Spinal cord (tissue), 10 donors: ENCODE results near the gene RELB. TPM values are rescaled to one million over a fixed set of nuclear protein-coding genes. Genes with fewer than 3 reads are reported as not detected.
A peak's percentile ranks its signal among the peaks of the same experiment; 100 is the strongest.

Experiments used
- DNase-seq, 6 donors: peaks; one replicate each; pipeline versions ENCODE4 v3.0.0 to v3.0.0-alpha.2; 2013 to 2015; ENCODE audit warnings: low spot score in 6 of 6, low read depth in 4 of 6
- H3K27ac ChIP-seq: one replicate; pipeline ENCODE4 v1.5.1; 2013; ENCODE audit warnings: low read depth, low read length, control low read depth
- H3K27me3 ChIP-seq: one replicate; pipeline ENCODE4 v1.6.1; 2013; ENCODE audit warnings: low read length; ENCODE audit not compliant: control insufficient read depth, insufficient read depth
- H3K36me3 ChIP-seq: one replicate; pipeline ENCODE4 v1.6.1; 2013; ENCODE audit warnings: low read length; ENCODE audit not compliant: control insufficient read depth, insufficient read depth
- H3K4me1 ChIP-seq: one replicate; pipeline ENCODE4 v1.6.1; 2013; ENCODE audit warnings: low read length; ENCODE audit not compliant: control insufficient read depth, insufficient read depth
- H3K4me3 ChIP-seq: one replicate; pipeline ENCODE4 v1.5.1; 2013; ENCODE audit warnings: low read depth, low read length, control low read depth
- H3K9me3 ChIP-seq: one replicate; pipeline ENCODE4 v1.6.1; 2013; ENCODE audit warnings: low read length; ENCODE audit not compliant: control insufficient read depth, insufficient read depth
- WGBS: methylation state at CpG from one replicate; pipeline ENCODE4 v1.1.5; 2013; ENCODE audit warnings: missing lambda C conversion rate; ENCODE audit not compliant: insufficient coverage; 5-methylcytosine and 5-hydroxymethylcytosine counted together
- polyA plus RNA-seq, 2 donors: library from polyadenylated mRNA; unstranded; fragments of 120-200 nt; gene quantifications; one replicate each; pipeline ENCODE4 v1.2.1, GENCODE V29; 2013; ENCODE audit not compliant: insufficient read length in 2 of 2
- total RNA-seq, 2 donors: library from RNA; depleted of rRNA in 1 of 2; stranded (reverse); fragments of 120-200 nt in 1 of 2; fragments of >200 nt in 1 of 2; gene quantifications; one replicate each; pipeline versions ENCODE4 v1.2.3 to v1.2.4, GENCODE V29; 2013 to 2014
- donor health status: healthy.

RELB gene
- total and polyA plus RNA-seq, 4 donors, result 2.4 to 4.0 (median 3.4) TPM

GRCh38 chr19:45035755-45036154, 34.5 kb downstream of the RELB start:
- Histone ChIP-seq H3K9me3 (no peaks in the 10 kb centered on the region), H3K4me3 (no peak overlapping the region), H3K36me3 (peaks cover 32% of the 10 kb centered on the region), H3K27ac (no peak overlapping the region), H3K27me3 (no peaks in the 10 kb centered on the region), H3K4me1 (peaks cover 22% of the 10 kb centered on the region)
- no peak for DNase-seq
- WGBS, result 94% methylated on average over 6 of the region's 6 CpGs

DNA sequence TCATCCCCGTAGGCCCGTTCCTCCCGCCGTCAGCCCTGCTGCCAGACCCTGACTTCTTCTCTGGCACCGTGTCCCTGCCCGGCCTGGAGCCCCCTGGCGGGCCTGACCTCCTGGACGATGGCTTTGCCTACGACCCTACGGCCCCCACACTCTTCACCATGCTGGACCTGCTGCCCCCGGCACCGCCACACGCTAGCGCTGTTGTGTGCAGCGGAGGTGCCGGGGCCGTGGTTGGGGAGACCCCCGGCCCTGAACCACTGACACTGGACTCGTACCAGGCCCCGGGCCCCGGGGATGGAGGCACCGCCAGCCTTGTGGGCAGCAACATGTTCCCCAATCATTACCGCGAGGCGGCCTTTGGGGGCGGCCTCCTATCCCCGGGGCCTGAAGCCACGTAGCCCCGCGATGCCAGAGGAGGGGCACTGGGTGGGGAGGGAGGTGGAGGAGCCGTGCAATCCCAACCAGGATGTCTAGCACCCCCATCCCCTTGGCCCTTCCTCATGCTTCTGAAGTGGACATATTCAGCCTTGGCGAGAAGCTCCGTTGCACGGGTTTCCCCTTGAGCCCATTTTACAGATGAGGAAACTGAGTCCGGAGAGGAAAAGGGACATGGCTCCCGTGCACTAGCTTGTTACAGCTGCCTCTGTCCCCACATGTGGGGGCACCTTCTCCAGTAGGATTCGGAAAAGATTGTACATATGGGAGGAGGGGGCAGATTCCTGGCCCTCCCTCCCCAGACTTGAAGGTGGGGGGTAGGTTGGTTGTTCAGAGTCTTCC, 36.3 kb downstream of the RELB start:
- Histone ChIP-seq H3K4me3 (no peak overlapping the region), H3K9me3 (no peaks in the 10 kb centered on the region), H3K27ac (no peak overlapping the region), H3K36me3 (peaks cover 44% of the 10 kb centered on the region), H3K27me3 (no peaks in the 10 kb centered on the region), H3K4me1 (peaks cover 23% of the 10 kb centered on the region)
- no peak for DNase-seq
- WGBS, result 88% methylated on average over 30 of the region's 37 CpGs

DNA sequence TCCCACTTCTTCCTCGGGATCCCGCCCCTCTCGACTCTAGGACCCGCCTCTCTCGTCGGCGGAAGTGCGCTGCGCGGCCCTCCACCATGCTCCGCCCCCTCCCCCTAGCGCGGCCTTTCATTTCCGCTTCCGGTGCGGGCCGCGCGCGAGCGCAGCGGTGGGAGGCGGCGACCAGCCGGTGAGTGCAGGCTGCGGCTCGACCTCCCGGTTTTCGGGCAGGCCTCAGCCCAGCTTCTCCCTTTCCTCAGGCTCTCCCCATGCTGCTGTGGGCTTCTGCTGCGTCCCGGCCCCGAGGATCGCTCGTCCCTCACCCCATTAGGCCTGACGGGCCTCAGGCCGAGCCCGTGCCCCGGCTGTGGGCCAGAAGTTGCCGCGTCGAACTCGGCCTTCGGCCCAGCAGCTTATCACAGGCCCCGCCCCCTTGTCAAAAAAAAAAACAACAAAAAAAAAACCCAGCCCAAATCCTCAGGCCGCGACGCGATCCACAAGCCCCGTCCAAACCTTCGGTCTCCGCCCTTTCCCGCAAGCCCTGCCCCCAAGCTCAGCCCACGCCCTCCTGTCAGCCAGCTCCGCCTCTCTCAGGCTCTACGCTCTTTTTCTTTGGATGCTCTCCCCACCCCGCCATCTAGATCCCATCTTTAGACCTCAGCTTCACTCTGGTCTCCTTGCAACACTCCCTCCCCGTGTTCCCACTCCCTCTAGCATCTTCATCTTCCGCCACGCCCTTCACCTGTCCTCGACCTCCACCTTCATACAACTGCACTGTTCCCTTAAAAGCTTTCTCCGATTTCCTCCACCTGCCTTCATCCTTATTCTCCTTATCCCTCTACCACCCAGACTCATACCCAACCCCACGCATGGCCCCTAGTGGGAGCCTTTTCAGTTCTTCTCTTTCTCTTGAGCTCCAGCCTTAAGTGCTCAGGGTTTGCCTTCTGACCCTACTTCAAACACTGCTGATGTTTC, 37.9 kb downstream of the RELB start, which contains the start of gene CLASRP:
Gene CLASRP (plus strand): TSS at position 115 of the 963 bp plus-strand sequence. CDS start 1,168 bp downstream, outside the sequence.
- H3K9me3 ChIP-seq, result no peaks in the 10 kb centered on the region
- peak within 1 kb of the TSS; percentile 91 for H3K27ac ChIP-seq
- H3K27me3 ChIP-seq, result no peaks in the 10 kb centered on the region
- 2% methylated on average over 62 of the region's 62 CpGs for WGBS
- peaks cover 48% of the 10 kb centered on the region for H3K36me3 ChIP-seq
- peak; percentile 75 to 97 (median 84) for DNase-seq
- peak within 1 kb of the TSS; percentile 89 for H3K4me3 ChIP-seq
- peaks cover 23% of the 10 kb centered on the region for H3K4me1 ChIP-seq

- DNase-seq, result no peak
- Histone ChIP-seq H3K9me3 (no peaks in the 10 kb centered on the region), H3K27me3 (no peaks in the 10 kb centered on the region), H3K4me1 (peaks cover 32% of the 10 kb centered on the region), H3K36me3 (peaks cover 56% of the 10 kb centered on the region), H3K27ac (no peak overlapping the region), H3K4me3 (peak overlapping the region; percentile 89)
- 88% methylated on average over 13 of the region's 19 CpGs for WGBS
Measured at GRCh38 chr19:45040059-45040771, 39.0 kb downstream of the RELB start.

- no peak for DNase-seq
- H3K27ac ChIP-seq, result no peak overlapping the region
- peaks cover 52% of the 10 kb centered on the region for H3K36me3 ChIP-seq
- 96% methylated on average over 2 of the region's 6 CpGs for WGBS
- no peaks in the 10 kb centered on the region for H3K9me3 ChIP-seq
- H3K4me3 ChIP-seq, result no peak overlapping the region
- H3K27me3 ChIP-seq, result no peaks in the 10 kb centered on the region
- peaks cover 41% of the 10 kb centered on the region for H3K4me1 ChIP-seq
Measured at GRCh38 chr19:45041125-45041524, 39.9 kb downstream of the RELB start.

GRCh38 chr19:45045671-45046353, 44.5 kb downstream of the RELB start:
- peak in 5 of 6 donors; percentile 57 to 88 (median 77) for DNase-seq
- Histone ChIP-seq H3K9me3 (no peaks in the 10 kb centered on the region), H3K4me3 (no peak overlapping the region), H3K27me3 (no peaks in the 10 kb centered on the region), H3K27ac (peak overlapping the region; percentile 83), H3K4me1 (peaks cover 37% of the 10 kb centered on the region), H3K36me3 (peaks cover 47% of the 10 kb centered on the region)
- 40% methylated on average over 12 of the region's 14 CpGs for WGBS

- H3K36me3 ChIP-seq, result peaks cover 42% of the 10 kb centered on the region
- peaks cover 36% of the 10 kb centered on the region for H3K4me1 ChIP-seq
- no peaks in the 10 kb centered on the region for H3K9me3 ChIP-seq
- H3K27ac ChIP-seq, result peak overlapping the region; percentile 83
- H3K27me3 ChIP-seq, result no peaks in the 10 kb centered on the region
- no peak overlapping the region for H3K4me3 ChIP-seq
- no peak for DNase-seq
- 89% methylated on average over 5 of the region's 7 CpGs for WGBS
Measured at GRCh38 chr19:45046355-45046754, 45.1 kb downstream of the RELB start.

- H3K27ac ChIP-seq, result no peak overlapping the region
- DNase-seq, result no peak
- H3K4me3 ChIP-seq, result no peak overlapping the region
- 100% methylated on average over 3 of the region's 7 CpGs for WGBS
- peaks cover 36% of the 10 kb centered on the region for H3K4me1 ChIP-seq
- no peaks in the 10 kb centered on the region for H3K9me3 ChIP-seq
- no peaks in the 10 kb centered on the region for H3K27me3 ChIP-seq
- H3K36me3 ChIP-seq, result peaks cover 42% of the 10 kb centered on the region
Measured at GRCh38 chr19:45047188-45047797, 46.0 kb downstream of the RELB start.
